ENCODE data around the gene MDM2. TPM values are rescaled to one million over a fixed set of nuclear protein-coding genes. Genes with fewer than 3 reads are reported as not detected.

The MDM2 gene
- total and polyA plus RNA-seq, 10 of the 15 experiments (the other 5 are each of a cell fraction or from before 2014, with no cell fraction given) = 48.2 to 174 (median 85.0) TPM

DNA sequence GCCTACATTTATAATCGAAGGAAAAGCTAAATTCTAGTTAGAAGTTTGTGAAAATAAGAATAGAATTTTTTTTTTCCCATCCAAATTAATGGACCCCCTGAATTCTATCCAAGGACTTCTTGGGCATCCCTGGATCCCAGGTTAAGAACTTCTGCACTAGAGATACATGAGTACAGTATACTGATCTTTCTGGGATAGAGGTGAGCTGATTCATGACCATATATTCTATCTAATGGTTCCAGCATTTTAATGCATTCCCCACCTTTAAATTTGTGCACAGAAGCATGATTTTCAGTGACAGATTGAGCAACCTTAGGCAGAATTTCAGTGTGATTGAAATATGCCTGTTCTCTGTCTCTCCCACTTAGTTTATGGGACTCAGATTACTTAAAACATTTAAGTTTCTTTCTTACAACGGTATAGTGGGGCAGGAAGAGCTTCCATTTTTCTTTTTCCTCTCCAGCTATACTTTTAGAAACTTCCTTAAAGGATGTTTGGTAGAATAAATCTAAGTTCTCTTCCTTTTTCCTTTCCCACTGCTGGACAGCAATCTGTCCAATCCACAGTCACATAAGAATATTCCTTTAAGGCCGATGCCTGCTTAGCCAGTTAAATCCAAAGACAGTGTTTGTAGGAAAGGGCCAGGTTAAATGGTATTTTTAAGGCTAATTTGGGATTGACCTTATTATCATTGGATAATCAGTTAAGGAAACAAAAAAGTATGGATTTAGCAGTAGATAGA, 6.7 kb downstream of the MDM2 start:
- Histone ChIP-seq H3K27ac (ENCODE audit: control insufficient read depth, insufficient read depth) (no peak overlapping the region), H3K4me2 (ENCODE audit: control insufficient read depth, insufficient read depth) (no peak overlapping the region; the same call in none of the 2 replicates), H3K9me3 (replicated peaks; ENCODE audit: control insufficient read depth, insufficient read depth, low read length) (peaks cover 2% of the 10 kb centered on the region; the same call in 1 of the 3 replicates), H3K4me3 (peak overlapping the region; percentile 70), H3K36me3 (ENCODE audit: control insufficient read depth in 2 of 2, insufficient read depth in 2 of 2, low read length in 1 of 2) (peaks cover 2 to 50% of the 10 kb centered on the region in 2 experiments), H3K4me1 (ENCODE audit: control insufficient read depth, insufficient read depth, low read length) (no peaks in the 10 kb centered on the region; the same call in 1 of the 2 replicates), H3K9ac (ENCODE audit: control insufficient read depth, insufficient read depth, low read length) (no peak overlapping the region), H3K27me3 (replicated peaks in 1 of 2; ENCODE audit: control insufficient read depth in 2 of 2, insufficient read depth in 2 of 2, low read length in 1 of 2) (no peaks in the 10 kb centered on the region), H3K79me2 (ENCODE audit: control insufficient read depth, insufficient read depth, low read length) (peaks cover 81% of the 10 kb centered on the region), H2AFZ (ENCODE audit: control insufficient read depth, low read depth, low read length) (no peak overlapping the region), H4K20me1 (ENCODE audit: control insufficient read depth, insufficient read depth) (no peaks in the 10 kb centered on the region; the same call in 1 of the 2 replicates)
- TF ChIP-seq SIX5 (IDR thresholded peaks at IDR 0.05; ENCODE audit: low read depth, low read length, severe bottlenecking) (no peak), PAX8 (IDR thresholded peaks at IDR 0.05) (no peak), PAX5 (IDR thresholded peaks at IDR 0.05; ENCODE audit: borderline replicate concordance, low read depth, low read length) (no peak), POU2F2 (IDR thresholded peaks at IDR 0.05; ENCODE audit: borderline replicate concordance, low read depth, low read length) (no peak), ZSCAN29 (IDR thresholded peaks at IDR 0.05) (no peak), CHD4 (IDR thresholded peaks at IDR 0.05) (no peak), HDAC6 (IDR thresholded peaks at IDR 0.05; ENCODE audit: unreplicated experiment) (no peak), POLR2AphosphoS5 (IDR thresholded peaks at IDR 0.05; ENCODE audit: low read length) (no peak; the same call in none of the 2 replicates), NFYA (IDR thresholded peaks at IDR 0.05; ENCODE audit: borderline replicate concordance, low read depth, low read length) (no peak), ZZZ3 (IDR thresholded peaks at IDR 0.05; ENCODE audit: control insufficient read depth, insufficient read length, low read depth) (no peak), KDM1A (IDR thresholded peaks at IDR 0.05; ENCODE audit: borderline replicate concordance) (no peak), WRNIP1 (IDR thresholded peaks at IDR 0.05; ENCODE audit: borderline replicate concordance, low read depth, low read length) (no peak)
- TF ChIP-seq, protein P1, sequence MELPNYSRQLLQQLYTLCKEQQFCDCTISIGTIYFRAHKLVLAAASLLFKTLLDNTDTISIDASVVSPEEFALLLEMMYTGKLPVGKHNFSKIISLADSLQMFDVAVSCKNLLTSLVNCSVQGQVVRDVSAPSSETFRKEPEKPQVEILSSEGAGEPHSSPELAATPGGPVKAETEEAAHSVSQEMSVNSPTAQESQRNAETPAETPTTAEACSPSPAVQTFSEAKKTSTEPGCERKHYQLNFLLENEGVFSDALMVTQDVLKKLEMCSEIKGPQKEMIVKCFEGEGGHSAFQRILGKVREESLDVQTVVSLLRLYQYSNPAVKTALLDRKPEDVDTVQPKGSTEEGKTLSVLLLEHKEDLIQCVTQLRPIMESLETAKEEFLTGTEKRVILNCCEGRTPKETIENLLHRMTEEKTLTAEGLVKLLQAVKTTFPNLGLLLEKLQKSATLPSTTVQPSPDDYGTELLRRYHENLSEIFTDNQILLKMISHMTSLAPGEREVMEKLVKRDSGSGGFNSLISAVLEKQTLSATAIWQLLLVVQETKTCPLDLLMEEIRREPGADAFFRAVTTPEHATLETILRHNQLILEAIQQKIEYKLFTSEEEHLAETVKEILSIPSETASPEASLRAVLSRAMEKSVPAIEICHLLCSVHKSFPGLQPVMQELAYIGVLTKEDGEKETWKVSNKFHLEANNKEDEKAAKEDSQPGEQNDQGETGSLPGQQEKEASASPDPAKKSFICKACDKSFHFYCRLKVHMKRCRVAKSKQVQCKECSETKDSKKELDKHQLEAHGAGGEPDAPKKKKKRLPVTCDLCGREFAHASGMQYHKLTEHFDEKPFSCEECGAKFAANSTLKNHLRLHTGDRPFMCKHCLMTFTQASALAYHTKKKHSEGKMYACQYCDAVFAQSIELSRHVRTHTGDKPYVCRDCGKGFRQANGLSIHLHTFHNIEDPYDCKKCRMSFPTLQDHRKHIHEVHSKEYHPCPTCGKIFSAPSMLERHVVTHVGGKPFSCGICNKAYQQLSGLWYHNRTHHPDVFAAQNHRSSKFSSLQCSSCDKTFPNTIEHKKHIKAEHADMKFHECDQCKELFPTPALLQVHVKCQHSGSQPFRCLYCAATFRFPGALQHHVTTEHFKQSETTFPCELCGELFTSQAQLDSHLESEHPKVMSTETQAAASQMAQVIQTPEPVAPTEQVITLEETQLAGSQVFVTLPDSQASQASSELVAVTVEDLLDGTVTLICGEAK (IDR thresholded peaks at IDR 0.05; ENCODE audit: borderline replicate concordance) = no peak
- TF ChIP-seq, protein P2, sequence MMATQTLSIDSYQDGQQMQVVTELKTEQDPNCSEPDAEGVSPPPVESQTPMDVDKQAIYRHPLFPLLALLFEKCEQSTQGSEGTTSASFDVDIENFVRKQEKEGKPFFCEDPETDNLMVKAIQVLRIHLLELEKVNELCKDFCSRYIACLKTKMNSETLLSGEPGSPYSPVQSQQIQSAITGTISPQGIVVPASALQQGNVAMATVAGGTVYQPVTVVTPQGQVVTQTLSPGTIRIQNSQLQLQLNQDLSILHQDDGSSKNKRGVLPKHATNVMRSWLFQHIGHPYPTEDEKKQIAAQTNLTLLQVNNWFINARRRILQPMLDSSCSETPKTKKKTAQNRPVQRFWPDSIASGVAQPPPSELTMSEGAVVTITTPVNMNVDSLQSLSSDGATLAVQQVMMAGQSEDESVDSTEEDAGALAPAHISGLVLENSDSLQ (IDR thresholded peaks at IDR 0.05) = no peak
- TF ChIP-seq, protein P3, sequence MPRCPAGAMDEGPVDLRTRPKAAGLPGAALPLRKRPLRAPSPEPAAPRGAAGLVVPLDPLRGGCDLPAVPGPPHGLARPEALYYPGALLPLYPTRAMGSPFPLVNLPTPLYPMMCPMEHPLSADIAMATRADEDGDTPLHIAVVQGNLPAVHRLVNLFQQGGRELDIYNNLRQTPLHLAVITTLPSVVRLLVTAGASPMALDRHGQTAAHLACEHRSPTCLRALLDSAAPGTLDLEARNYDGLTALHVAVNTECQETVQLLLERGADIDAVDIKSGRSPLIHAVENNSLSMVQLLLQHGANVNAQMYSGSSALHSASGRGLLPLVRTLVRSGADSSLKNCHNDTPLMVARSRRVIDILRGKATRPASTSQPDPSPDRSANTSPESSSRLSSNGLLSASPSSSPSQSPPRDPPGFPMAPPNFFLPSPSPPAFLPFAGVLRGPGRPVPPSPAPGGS (IDR thresholded peaks at IDR 0.05; ENCODE audit: borderline replicate concordance, insufficient read depth, low read depth, low read length, poor library complexity, severe bottlenecking) = no peak
- CTCF ChIA-PET = interaction anchor here (0.8 to 12.4 kb wide), 5 partner anchors 10 to 498 kb away, joined by 3 to 156 read pairs (median 3); no protein-coding TSS in a partner anchor
- no peak for DNase-seq (ENCODE audit: low read depth, low spot score)
- SMC1A ChIA-PET (ENCODE audit: uncharacterized antibody, unreplicated experiment) = interaction anchor here (0.8 to 5.0 kb wide), 8 partner anchors 14 to 456 kb away, joined by 3 to 22 read pairs (median 3); partner anchors contain the start of gene SLC35E3
- in situ Hi-C loops (cut with MboI) (no loop called here), intact Hi-C loops (cut with micrococcal nuclease; ENCODE audit: unreplicated experiment) (no loop called here)
- FAIRE-seq = no peak
- POLR2A ChIA-PET = interaction anchor here (0.8 to 0.9 kb wide), 2 partner anchors 10 to 449 kb away, joined by 3 read pairs; no protein-coding TSS in a partner anchor
- RAD21 ChIA-PET (ENCODE audit: unreplicated experiment) = interaction anchor here (0.6 to 2.1 kb wide), 5 partner anchors 16 to 455 kb away, joined by 3 to 4 read pairs (median 4); no protein-coding TSS in a partner anchor
- peak; percentile 9 for ATAC-seq
- no TSS peak for BruUV-seq (replicated peaks)
- WGBS (ENCODE audit: insufficient coverage, insufficient replicate concordance, low lambda C conversion rate, missing lambda C conversion rate) = 95% methylated on average over 3 of the region's 3 CpGs

Measured in GM12878 (cell line).